GM18505 (cell line): Measurements from ENCODE around the gene SLC7A4.
"Not testable (repeated sequence)": the region's sequence is repeated elsewhere in the genome, so short reads cannot be mapped to it uniquely, and the experiment has no call there.

ENCODE experiments used
- ATAC-seq: cut with Tn5 transposase; IDR thresholded peaks from one replicate; pipeline ENCODE4 v1.9.1; 2021; ENCODE audit not compliant: unreplicated experiment
- POLR2A ChIP-seq: IDR thresholded peaks from 4 replicates; pipeline ENCODE4 v1.6.1; 2011; ENCODE audit warnings: borderline replicate concordance; ENCODE audit not compliant: insufficient read depth, insufficient read length; ENCODE audit errors: extremely low read depth

Gene SLC7A4

DNA sequence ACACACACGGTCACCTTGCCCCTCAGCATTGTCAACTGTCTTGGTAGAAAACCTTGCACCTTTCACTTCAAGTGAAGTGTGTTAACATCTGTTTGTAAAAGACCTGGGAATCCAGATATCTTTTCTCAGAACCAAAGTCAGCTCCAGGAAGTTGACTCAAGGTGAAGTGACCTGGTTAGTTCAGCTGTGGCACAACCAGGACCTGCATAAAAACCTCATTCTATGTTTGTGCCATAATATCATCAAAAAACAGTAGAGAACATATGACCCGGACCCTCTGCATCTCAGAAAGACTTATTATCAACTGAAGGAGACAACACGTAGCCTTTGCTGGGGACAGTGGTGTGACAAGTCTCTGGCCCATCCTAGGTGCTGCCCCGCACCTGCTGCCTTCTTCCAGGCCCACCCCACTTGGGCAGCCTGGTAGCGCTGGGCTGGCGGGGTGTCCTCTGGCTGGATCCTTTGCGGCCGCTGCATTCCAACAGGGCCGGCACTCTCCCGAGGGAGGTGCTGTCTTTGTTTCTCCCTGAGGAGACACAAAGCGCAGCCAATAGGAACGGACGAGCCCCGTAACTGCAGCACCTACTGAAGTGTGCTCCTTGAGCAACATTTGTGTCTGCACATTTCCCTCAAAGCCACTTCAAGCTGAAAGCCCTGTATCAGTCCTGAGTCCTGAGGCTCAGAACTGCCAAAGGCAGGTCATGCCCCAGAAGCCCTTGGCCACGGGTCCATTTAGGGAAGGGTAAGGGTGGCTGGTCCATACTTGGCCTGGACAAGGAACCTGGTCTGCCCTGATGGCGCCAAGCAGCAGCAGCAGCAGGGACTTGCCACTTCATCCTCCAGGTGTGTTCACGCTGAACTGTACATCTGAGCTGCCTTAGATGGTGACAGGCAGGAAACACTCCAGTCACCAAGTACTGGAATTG is 38.6 kb upstream of the SLC7A4 start:
- no peak for TF ChIP-seq POLR2A
- no peak for ATAC-seq

DNA sequence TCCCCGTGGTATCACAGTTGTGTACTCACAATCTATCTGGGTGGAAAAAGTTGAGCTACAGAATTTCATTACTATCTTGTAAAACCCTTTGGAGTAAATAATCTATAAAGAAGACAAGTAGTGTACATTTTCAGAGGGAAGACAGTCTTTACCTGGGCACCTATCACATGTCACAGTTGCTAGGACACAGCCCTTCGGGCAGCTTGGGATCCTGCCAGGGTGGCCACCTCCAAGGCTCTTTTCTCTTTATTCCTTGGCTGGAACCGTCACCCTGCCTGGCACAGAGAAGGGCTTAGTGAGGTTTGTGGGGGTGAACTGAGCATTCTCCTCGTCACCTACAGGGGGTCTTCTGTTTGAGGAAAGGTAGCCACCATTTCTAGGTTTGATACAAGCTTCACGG is 37.0 kb upstream of the SLC7A4 start:
- ATAC-seq = no peak

DNA sequence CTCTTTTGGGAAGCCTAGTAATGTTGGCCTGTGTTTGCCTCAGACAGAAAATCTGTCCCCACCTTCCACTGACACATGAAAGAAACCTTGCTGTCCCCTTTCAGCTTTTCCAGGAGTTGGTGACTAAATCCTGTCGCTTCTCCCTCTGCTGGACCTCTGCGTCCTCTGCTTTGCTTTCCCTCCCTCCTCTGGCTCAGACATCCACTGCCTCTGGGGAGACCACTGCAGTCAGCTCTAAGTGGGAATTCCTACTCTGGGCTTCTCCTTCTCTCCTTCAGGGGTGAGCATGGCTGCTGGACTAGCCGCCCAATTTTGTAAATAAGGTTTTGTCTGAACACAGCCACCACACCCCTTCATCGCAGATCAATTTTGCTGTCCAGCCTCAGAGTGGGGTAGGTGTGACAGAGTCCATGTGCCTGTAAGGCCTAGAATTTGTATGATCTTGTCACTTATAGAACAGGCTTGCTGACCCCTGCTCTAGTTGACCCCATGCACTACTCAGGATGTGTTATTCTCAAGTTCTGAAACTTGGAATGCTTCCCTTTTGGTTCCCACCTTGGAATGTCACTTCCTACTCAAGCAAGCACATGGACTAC is 36.4 kb upstream of the SLC7A4 start:
- no peak for ATAC-seq
- no peak for TF ChIP-seq POLR2A

More for the DNA sequence above, 37.0 kb upstream of the SLC7A4 start:
- TF ChIP-seq POLR2A = no peak

DNA sequence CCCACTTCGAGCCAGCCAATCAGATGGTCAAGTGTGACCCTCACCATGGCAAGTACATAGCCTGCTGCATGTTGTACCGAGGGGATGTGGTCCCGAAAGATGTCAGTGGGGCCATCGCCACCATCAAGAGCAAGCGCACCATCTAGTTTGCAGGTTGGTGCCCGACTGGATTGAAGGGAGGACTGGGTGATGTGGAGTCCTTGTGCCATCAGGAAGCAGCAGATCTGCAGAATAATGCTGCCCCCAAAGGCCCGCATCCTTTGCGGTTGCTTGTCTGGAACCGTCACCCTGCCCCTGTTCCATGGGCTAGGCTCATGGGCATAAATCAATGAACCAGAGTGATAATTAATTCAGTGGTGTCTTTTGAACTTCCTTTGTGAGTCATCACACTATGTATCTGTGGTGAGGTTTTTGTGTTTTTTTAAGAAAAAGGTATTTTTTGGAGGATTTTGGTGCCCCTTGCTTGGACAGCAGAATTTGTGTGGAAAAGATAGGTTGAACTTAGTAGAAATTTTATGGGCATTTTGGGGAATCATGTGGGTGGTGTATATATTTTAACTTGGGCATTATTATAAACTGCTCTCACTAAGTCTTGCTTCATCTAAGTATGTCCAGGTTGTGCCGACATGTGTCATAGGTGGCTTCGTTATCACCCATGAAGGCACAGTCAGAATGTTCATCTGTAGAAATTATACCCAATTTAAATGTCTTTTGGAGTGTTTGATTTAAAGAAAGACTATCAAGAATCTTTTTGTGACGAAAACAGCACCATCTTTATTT is 35.7 kb upstream of the SLC7A4 start:
- no peak for TF ChIP-seq POLR2A
- no peak for ATAC-seq

DNA sequence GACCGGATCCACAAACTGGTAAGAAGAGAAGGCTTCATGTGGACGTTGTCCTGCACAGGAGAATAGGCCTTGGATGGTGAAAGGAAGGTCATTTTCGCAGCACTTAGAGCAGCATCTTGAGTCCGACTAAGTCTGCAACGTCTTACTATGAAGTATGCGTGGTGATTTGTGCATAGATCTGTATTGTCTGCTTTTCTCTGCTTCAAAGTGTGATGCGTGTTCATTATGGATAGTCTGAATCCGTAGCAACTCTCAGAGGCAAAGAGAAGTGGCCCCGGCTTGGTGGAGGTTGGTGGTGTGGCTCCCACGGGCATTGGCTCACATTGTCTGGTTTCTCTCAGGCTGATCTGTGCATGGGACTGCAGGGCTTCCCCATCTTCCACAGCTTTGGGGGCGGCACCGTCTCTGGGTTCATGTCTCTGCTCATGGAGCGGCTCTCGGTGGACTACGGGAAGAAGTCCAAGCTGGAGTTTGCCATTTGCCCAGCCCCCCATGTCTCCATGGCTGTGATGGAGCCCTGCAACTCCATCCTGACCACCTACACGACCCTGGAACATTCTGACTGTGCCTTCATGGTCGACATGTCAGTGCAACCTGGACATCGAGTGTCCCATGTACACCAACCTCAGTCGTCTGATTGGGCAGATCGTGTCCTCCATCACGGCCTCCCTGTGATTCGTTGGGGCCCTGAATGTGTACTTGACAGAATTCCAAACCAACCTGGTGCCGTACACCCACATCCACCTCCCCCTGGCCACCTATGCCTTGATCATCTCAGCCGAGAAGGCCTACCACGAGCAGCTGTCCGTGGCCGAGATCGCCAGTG is 34.9 kb upstream of the SLC7A4 start:
- ATAC-seq = no peak

DNA sequence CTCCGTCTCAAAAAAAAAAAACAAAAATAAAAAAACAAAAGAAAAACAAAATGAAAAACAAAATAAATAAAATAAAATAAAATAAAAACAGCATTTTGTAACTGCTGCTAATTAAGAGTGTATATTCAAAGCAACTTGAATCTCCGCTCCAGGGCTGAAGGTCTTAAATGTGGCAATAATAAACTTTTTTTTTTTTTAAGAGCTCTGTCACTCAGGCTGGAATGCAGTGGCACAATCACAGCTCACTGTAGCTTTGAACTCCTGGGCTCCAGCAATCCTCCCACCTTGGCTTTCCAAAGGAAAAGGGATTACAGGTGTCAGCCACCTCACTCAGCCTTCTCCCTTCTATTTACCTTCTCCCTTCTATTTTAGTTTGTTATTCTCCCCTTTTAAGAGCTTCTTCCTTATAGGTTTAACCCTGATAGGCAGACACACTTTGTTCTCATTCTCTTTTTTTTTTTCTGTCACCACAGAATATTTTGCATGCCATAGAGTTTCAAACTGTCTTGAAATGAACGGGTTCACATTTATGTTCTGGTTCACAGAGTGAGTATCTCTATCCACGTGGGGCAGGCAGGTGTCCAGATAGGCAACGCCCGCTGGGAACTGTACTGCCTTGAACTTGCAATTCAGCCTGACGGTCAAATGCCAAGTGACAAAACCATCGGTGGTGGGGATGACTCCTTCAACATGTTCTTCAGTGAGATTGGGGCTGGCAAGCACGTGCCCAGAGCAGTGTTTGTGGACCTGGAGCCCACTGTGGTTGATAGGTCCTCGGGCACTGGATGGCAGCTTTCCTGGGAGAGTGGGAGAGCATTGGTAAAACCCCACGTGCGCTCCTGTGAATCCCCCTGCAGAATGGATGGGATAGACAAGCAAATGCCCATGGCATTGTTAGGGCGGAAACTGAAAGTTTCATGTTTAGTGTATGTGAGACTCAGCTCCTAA is 32.8 kb upstream of the SLC7A4 start:
- no peak for TF ChIP-seq POLR2A
- no peak for ATAC-seq

More for the DNA sequence above, 34.9 kb upstream of the SLC7A4 start:
- TF ChIP-seq POLR2A = no peak

DNA sequence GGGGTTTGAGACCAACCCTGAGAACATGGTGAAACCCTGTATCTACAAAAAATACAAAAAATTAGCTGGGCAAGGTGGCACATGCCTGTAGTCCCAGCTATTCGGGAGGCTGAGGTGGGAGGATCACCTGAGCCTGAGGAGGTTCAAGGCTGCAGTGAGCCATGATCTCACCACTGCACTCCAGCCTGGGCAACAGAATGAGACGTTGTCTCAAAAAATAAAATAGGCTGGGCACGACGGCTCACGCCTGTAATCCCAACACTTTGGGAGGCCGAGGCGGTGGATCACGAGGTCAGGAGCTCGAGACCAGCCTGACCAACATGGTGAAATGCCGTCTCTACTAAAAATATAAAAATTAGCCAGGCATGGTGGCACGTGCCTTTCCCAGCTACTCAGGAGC is 32.1 kb upstream of the SLC7A4 start:
- not testable (repeated sequence) for ATAC-seq

DNA sequence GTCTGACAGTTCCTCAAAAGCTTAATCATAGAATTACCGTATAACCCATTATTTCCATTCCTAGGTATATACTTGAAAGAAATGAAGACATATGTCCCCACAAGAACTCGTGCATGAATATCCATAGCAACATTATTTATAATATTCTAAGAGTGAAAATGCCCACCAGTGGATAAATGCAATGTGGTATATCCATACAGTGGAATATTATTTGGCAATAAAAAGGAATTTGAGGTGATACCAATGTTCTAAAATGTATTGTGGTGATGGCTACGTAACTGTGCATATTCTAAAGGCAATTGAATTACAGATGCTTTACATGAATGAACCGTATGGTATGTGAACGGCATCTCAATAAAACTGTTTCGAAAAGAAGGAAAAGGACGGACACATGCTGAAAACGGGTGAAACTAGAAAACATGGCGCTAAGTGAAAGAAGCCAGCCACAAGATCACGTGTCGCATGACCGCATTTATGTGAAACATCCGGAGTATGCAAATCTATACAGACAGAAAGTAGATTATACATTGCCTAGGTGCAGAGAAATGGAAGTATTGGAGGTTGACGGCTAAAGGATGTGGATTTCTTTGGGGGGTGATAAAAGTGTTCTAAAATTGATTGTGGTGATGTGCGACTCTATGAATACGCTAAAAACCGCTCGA is 29.4 kb upstream of the SLC7A4 start:
- not testable (repeated sequence) for ATAC-seq

DNA sequence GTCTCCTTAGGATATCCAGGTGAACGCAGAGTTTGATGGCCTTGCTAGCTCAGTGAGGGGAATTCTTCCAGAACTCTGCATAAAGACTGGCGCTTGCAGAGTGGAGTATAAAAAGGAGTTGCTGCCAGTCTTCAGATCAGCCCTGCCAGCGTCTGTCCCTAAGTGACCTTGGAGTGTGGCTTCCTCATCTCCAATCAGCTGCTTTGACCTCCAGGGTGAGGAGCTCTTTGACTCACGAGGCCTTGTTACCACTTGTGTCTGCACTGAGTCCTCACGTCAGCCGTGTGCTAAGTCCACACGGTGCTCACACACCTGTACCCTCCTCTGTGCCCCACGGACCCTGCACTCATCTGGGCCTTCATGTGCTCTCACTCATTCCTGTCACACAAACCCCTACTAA is 28.0 kb upstream of the SLC7A4 start:
- ATAC-seq = not testable (repeated sequence)

DNA sequence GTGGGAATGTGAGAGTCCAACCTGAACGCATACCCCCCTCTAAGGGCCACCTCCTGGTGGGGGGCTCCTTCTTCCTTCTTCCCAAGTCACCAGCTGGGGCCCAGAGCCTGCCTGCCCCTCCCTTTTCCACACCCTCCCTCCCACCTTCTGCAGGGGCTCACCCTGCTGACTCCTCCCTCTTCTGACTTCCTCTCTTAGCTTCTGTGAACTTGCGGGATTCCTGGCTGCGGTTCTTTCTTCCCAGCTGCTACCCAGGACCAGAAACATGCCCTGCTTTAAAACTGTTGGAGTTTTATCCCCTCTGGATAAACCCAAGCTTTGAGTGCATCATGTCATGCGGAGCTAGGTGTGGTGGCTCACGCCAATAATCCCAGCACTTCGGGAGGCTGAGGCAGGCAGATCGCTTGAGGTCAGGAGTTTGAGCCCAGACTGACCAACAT is 23.5 kb upstream of the SLC7A4 start:
- TF ChIP-seq POLR2A = no peak
- ATAC-seq = no peak

DNA sequence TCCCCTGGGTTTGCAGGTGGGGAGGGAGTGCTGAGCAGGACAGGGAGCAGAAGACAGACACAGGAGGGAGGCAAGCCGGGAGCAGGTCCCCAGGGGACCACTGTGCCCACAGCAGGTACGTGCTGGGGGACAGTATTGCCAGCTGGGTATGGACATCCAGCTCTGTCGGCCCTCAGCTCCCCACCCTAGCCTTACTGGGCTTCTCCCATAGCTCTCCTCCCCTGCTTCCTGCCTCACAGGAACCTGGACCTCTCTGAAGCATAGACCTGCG is 23.1 kb upstream of the SLC7A4 start:
- no peak for TF ChIP-seq POLR2A
- ATAC-seq = no peak
